ENCODE results near the gene APP.
"Not testable (repeated sequence)": the region's sequence is repeated elsewhere in the genome, so short reads cannot be mapped to it uniquely, and the experiment has no call there.

The APP gene

GRCh38 chr21:26096494-26097371, 73.8 kb downstream of the APP start:
- DNase-seq: no peak

- no peak for DNase-seq
Observed at GRCh38 chr21:26095131-26095530, 75.4 kb downstream of the APP start.

- no peak for DNase-seq
Observed at GRCh38 chr21:26093122-26093521, 77.4 kb downstream of the APP start.

GRCh38 chr21:26091480-26092018, 79.0 kb downstream of the APP start:
- DNase-seq: no peak

- no peak for DNase-seq
Observed at GRCh38 chr21:26089730-26090129, 80.8 kb downstream of the APP start.

GRCh38 chr21:26087223-26087918, 83.2 kb downstream of the APP start:
- DNase-seq: no peak

GRCh38 chr21:26085882-26086281, 84.7 kb downstream of the APP start:
- DNase-seq: no peak

GRCh38 chr21:26085127-26085526, 85.4 kb downstream of the APP start:
- DNase-seq: no peak

GRCh38 chr21:26082549-26082948, 88.0 kb downstream of the APP start:
- DNase-seq: no peak

GRCh38 chr21:26081175-26081760, 89.3 kb downstream of the APP start:
- not testable (repeated sequence) for DNase-seq

- no peak for DNase-seq
Observed at GRCh38 chr21:26080211-26080610, 90.4 kb downstream of the APP start.

- no peak for DNase-seq
Observed at GRCh38 chr21:26079366-26079765, 91.2 kb downstream of the APP start.

GRCh38 chr21:26077521-26077920, 93.0 kb downstream of the APP start:
- no peak for DNase-seq

- no peak for DNase-seq
Observed at GRCh38 chr21:26072666-26073615, 97.6 kb downstream of the APP start.

GRCh38 chr21:26070822-26071425, 99.6 kb downstream of the APP start:
- no peak for DNase-seq

GRCh38 chr21:26070121-26070520, 100.4 kb downstream of the APP start:
- no peak for DNase-seq

- no peak for DNase-seq
Observed at GRCh38 chr21:26068776-26069175, 101.8 kb downstream of the APP start.

- DNase-seq: no peak
Observed at GRCh38 chr21:26067836-26068594, 102.6 kb downstream of the APP start.

GRCh38 chr21:26064506-26064905, 106.1 kb downstream of the APP start:
- no peak for DNase-seq

GRCh38 chr21:26061437-26061836, 109.1 kb downstream of the APP start:
- DNase-seq: no peak

All from stimulated activated CD8-positive, alpha-beta memory T cell treated with anti-CD3 and anti-CD28 coated beads, Interleukin-4, amount 100 ng/mL, for 48 hours (primary cell).